ENCODE results near the gene ZNF32. TPM values are rescaled to one million over a fixed set of nuclear protein-coding genes. Genes with fewer than 3 reads are reported as not detected.
A peak's percentile ranks its signal among the peaks of the same experiment; 100 is the strongest.

The ZNF32 gene
- total RNA-seq, 1 donor from 2014 or later = 45.1 TPM

GRCh38 chr10:43669386-43669785, 20.7 kb upstream of the ZNF32 start:
- Histone ChIP-seq H3K9me3 (replicated peaks) (no peaks in the 10 kb centered on the region), H3K36me3 (no peaks in the 10 kb centered on the region), H3K27me3 (ENCODE audit: low read depth) (peaks cover 53% of the 10 kb centered on the region), H3K4me1 (peaks cover 15% of the 10 kb centered on the region), H3K27ac (replicated peaks) (no peak overlapping the region), H3K4me3 (no peak overlapping the region)
- intact Hi-C loops (cut with micrococcal nuclease) = no loop called here
- no peak for TF ChIP-seq CTCF (IDR thresholded peaks at IDR 0.05; ENCODE audit: borderline replicate concordance)
- no peak for DNase-seq

GRCh38 chr10:43667761-43668386, 19.2 kb upstream of the ZNF32 start:
- Histone ChIP-seq H3K9me3 (replicated peaks) (no peaks in the 10 kb centered on the region), H3K4me3 (peak overlapping the region; percentile 56), H3K4me1 (peaks cover 15% of the 10 kb centered on the region), H3K27ac (replicated peaks) (no peak overlapping the region), H3K36me3 (no peaks in the 10 kb centered on the region), H3K27me3 (ENCODE audit: low read depth) (peaks cover 53% of the 10 kb centered on the region)
- intact Hi-C loops (cut with micrococcal nuclease) = no loop called here
- no peak for DNase-seq
- TF ChIP-seq CTCF (IDR thresholded peaks at IDR 0.05; ENCODE audit: borderline replicate concordance) = no peak

- intact Hi-C loops (cut with micrococcal nuclease) = no loop called here
- Histone ChIP-seq H3K27ac (replicated peaks) (no peak overlapping the region), H3K27me3 (ENCODE audit: low read depth) (peaks cover 53% of the 10 kb centered on the region), H3K9me3 (replicated peaks) (no peaks in the 10 kb centered on the region), H3K36me3 (no peaks in the 10 kb centered on the region), H3K4me1 (peaks cover 15% of the 10 kb centered on the region), H3K4me3 (peak overlapping the region; percentile 56)
- no peak for DNase-seq
- peak; percentile 59 for TF ChIP-seq CTCF (IDR thresholded peaks at IDR 0.05; ENCODE audit: borderline replicate concordance)
Observed at GRCh38 chr10:43667317-43667731, 18.6 kb upstream of the ZNF32 start.

- no peak for DNase-seq
- peaks cover 53% of the 10 kb centered on the region for H3K27me3 ChIP-seq (ENCODE audit: low read depth)
- no peaks in the 10 kb centered on the region for H3K36me3 ChIP-seq
- no peaks in the 10 kb centered on the region for H3K9me3 ChIP-seq (replicated peaks)
- no peak overlapping the region for H3K27ac ChIP-seq (replicated peaks)
- no peak overlapping the region for H3K4me3 ChIP-seq
- TF ChIP-seq CTCF (IDR thresholded peaks at IDR 0.05; ENCODE audit: borderline replicate concordance) = no peak
- intact Hi-C loops (cut with micrococcal nuclease) = no loop called here
- peaks cover 9% of the 10 kb centered on the region for H3K4me1 ChIP-seq
Observed at GRCh38 chr10:43666552-43666951, 17.9 kb upstream of the ZNF32 start.

GRCh38 chr10:43665054-43665453, 16.4 kb upstream of the ZNF32 start:
- H3K27ac ChIP-seq (replicated peaks) = no peak overlapping the region
- no peaks in the 10 kb centered on the region for H3K36me3 ChIP-seq
- TF ChIP-seq CTCF (IDR thresholded peaks at IDR 0.05; ENCODE audit: borderline replicate concordance) = no peak
- H3K4me3 ChIP-seq = no peak overlapping the region
- intact Hi-C loops (cut with micrococcal nuclease) = no loop called here
- peaks cover 9% of the 10 kb centered on the region for H3K4me1 ChIP-seq
- no peaks in the 10 kb centered on the region for H3K9me3 ChIP-seq (replicated peaks)
- no peak for DNase-seq
- peaks cover 47% of the 10 kb centered on the region for H3K27me3 ChIP-seq (ENCODE audit: low read depth)

All from left ventricle myocardium inferior (tissue), 1 donor.